Heart left ventricle (tissue), 16 donors: Measurements from ENCODE around the gene VPS4B. TPM values are rescaled to one million over a fixed set of nuclear protein-coding genes. Genes with fewer than 3 reads are reported as not detected.

Experiments
- ATAC-seq, 4 donors: fragments of 200-7000 bp; cut with Tn5 transposase; one replicate each; pipeline ENCODE4 v1.9.1; 2020 to 2022; ENCODE audit warnings: moderate library complexity in 4 of 4, mild to moderate bottlenecking in 3 of 4, moderate number of reproducible peaks in 1 of 4
- DNase-seq, 5 donors: peaks; one replicate each; pipeline ENCODE4 v3.0.0-alpha.2; 2020
- H3K27ac ChIP-seq, 12 donors: fragments of 200-600 bp; sonication (generic) in 4 of 12; one replicate each; pipeline versions ENCODE4 v1.5.0 to v1.8.0; 2016 to 2022; ENCODE audit warnings: mild to moderate bottlenecking in 2 of 12
- H3K27me3 ChIP-seq, 9 donors: fragments of 200-600 bp; sonication (generic) in 2 of 9; one replicate each; pipeline versions ENCODE4 v1.5.1 to v1.8.0; 2016 to 2022; ENCODE audit warnings: mild to moderate bottlenecking in 3 of 9
- H3K36me3 ChIP-seq, 9 donors: fragments of 200-600 bp; sonication (generic) in 2 of 9; one replicate each; pipeline versions ENCODE4 v1.5.0 to v1.8.0; 2018 to 2022; ENCODE audit warnings: mild to moderate bottlenecking in 2 of 9
- H3K4me1 ChIP-seq, 12 donors: fragments of 200-600 bp; sonication (generic) in 4 of 12; one replicate each; pipeline versions ENCODE4 v1.5.0 to v1.8.0; 2016 to 2022; ENCODE audit warnings: mild to moderate bottlenecking in 3 of 12
- H3K4me3 ChIP-seq, 12 donors: fragments of 200-600 bp; sonication (generic) in 4 of 12; one replicate each; pipeline versions ENCODE4 v1.5.0 to v1.8.0; 2017 to 2022; ENCODE audit warnings: mild to moderate bottlenecking in 9 of 12, moderate library complexity in 4 of 12
- H3K9me3 ChIP-seq, 12 donors: fragments of 200-600 bp; sonication (generic) in 4 of 12; one replicate each; pipeline versions ENCODE4 v1.5.0 to v1.8.0; 2016 to 2022; ENCODE audit warnings: mild to moderate bottlenecking in 1 of 12
- POLR2A ChIP-seq, 2 donors: fragments of 450-650 bp; IDR thresholded peaks; one replicate each; pipeline ENCODE4 v1.6.1; 2017; ENCODE audit warnings: antibody characterized with exemption in 2 of 2, mild to moderate bottlenecking in 2 of 2, moderate library complexity in 2 of 2
- WGBS, 4 donors: extraction: QIAGEN DNeasy Blood & Tissue Kit in 2 of 4; methylation state at CpG; one replicate each; pipeline versions ENCODE4 v1.1.5 to v1.1.7; 2013 to 2018; 5-methylcytosine and 5-hydroxymethylcytosine counted together
- intact Hi-C, 10 donors: fragments of 100-400 bp; cut with DNase I; formaldehyde crosslinking; loops; one replicate each; pipeline versions ENCODE4 v1.11.1 to v1.14.2; 2022
- polyA plus RNA-seq, 2 donors: library from polyadenylated mRNA; stranded (reverse); fragments of 200-250 nt; gene quantifications; one replicate each; pipeline ENCODE4 v1.2.3, GENCODE V29; 2013
- total RNA-seq, 9 donors: library from RNA; depleted of rRNA in 2 of 9; stranded (reverse); fragments of >200 nt in 2 of 9; fragmentation: NEBNext Ultra II Directional in 3 of 9; extraction: Animal tissue kit (Norgen Biotek cat#: 25700) in 3 of 9; gene quantifications; one replicate each; pipeline versions ENCODE4 v1.1.0 to v1.2.4, GENCODE V29; 2016 to 2023
- TF ChIP-seq, protein P1 (sequence below), 12 donors: fragments of 200-600 bp; sonication (generic) in 4 of 12; IDR thresholded peaks; one replicate each; pipeline versions ENCODE4 v1.5.0 to v1.8.0; 2018 to 2022; ENCODE audit warnings: antibody characterized with exemption in 12 of 12, mild to moderate bottlenecking in 5 of 12
- donor health status: ischemic (EF 13 %, LVEDD 7.1; RV severe dilation, severe dysfunction).
- donor health status: healthy with polysubstance abuse.
- donor health status: DM: no; HTN: yes; CAD: no.
- donor health status: DM: no; HTN: no; CAD: no.
- donor health status: ischemic (EF 25% LVEDD 6.9; RV normal size, moderate dysfunction).
- donor health status: ischemic (EF 25% LVEDD 5.7; RV mildly dilated, moderate dysfunction).
- donor health status: healthy.
- donor health status: DM: yes; HTN: yes; CAD: no.
- donor health status: ischemic (EF 35%, LVEDD 5.7; RV mildly dilated, moderate dysfunction).
- donor health status: nonischemic (EF 11% LVEDD 7.7; RV severe dilation, severe dysfunction).
- donor health status: DM: yes; HTN: yes; CAD: no.
- donor health status: PGD.
- donor health status: ischemic (EF 29% LVEDD 5.4; RV normal size, mild dysfunction).
- donor health status: nonischemic (EF 23%, LVEDD 6.1; RV moderate dilation, normal function).

VPS4B gene
- total and polyA plus RNA-seq, 11 donors, result 4.2 to 40.0 (median 18.7) TPM

DNA sequence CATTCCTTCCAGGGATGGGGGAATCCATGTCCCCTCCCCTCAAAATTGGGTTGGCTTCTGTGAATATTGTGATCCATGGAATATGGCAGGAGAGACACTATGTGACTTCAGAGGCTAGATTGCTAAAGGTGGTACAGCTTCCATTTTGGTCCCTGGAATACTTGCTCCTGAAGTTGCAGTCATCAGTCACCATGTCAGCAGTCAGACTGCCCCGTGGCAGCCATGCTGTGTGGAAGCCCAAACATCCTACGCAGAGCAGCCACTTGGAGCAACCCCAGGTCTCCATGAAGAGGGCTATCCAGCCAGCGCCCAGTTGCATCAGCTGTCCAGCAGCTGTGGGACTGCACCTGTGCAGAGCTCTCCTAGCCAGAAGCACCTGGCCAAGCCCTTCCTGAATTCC, 39.4 kb downstream of the VPS4B start:
- DNase-seq (no peak), ATAC-seq (no peak)
- Histone ChIP-seq H3K4me3 (no peak overlapping the region), H3K4me1 (peaks cover 0 to 10% (median 0%) of the 10 kb centered on the region in 12 donors), H3K9me3 (peaks cover 0 to 8% (median 0%) of the 10 kb centered on the region in 12 donors), H3K36me3 (peaks cover 0 to 36% (median 7%) of the 10 kb centered on the region in 9 donors), H3K27me3 (no peaks in the 10 kb centered on the region), H3K27ac (no peak overlapping the region)
- intact Hi-C loops, result no loop called here
- WGBS, 4 donors, result 66 to 97% (median 86%) methylated on average over 2 to 3 of the region's 3 CpGs
- TF ChIP-seq POLR2A (IDR thresholded peaks at IDR 0.05), result no peak
- TF ChIP-seq, protein P1, sequence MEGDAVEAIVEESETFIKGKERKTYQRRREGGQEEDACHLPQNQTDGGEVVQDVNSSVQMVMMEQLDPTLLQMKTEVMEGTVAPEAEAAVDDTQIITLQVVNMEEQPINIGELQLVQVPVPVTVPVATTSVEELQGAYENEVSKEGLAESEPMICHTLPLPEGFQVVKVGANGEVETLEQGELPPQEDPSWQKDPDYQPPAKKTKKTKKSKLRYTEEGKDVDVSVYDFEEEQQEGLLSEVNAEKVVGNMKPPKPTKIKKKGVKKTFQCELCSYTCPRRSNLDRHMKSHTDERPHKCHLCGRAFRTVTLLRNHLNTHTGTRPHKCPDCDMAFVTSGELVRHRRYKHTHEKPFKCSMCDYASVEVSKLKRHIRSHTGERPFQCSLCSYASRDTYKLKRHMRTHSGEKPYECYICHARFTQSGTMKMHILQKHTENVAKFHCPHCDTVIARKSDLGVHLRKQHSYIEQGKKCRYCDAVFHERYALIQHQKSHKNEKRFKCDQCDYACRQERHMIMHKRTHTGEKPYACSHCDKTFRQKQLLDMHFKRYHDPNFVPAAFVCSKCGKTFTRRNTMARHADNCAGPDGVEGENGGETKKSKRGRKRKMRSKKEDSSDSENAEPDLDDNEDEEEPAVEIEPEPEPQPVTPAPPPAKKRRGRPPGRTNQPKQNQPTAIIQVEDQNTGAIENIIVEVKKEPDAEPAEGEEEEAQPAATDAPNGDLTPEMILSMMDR (IDR thresholded peaks at IDR 0.05), result no peak

DNA sequence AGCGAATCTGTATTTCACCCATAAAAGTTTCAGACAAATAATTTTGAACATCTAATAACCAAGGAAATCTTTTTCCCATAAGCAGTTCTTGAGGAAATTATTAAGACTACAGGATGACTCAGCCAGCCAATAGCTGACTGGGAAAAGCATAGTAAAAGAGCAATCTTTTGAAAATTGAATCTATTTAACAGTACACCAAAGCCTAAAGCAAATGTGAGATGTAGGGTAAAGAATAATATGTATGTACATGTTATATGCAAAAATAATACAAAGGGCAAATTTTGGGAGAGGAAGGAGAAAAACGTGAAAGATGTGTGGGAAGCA, 42.7 kb downstream of the VPS4B start:
- no peak for DNase-seq
- intact Hi-C loops, result no loop called here
- ATAC-seq, result no peak
- H3K27me3 ChIP-seq, result no peaks in the 10 kb centered on the region
- TF ChIP-seq POLR2A (IDR thresholded peaks at IDR 0.05), result no peak
- peak overlapping the region in 1 of 12 donors; percentile 19 for H3K27ac ChIP-seq
- H3K36me3 ChIP-seq, result peaks cover 0 to 18% (median 3%) of the 10 kb centered on the region in 9 donors
- WGBS, 4 donors, result 73 to 85% (median 78%) methylated on average over 2 of the region's 2 CpGs
- peaks cover 0 to 10% (median 0%) of the 10 kb centered on the region in 12 donors for H3K4me1 ChIP-seq
- H3K9me3 ChIP-seq, result peaks cover 0 to 21% (median 5%) of the 10 kb centered on the region in 12 donors
- no peak overlapping the region for H3K4me3 ChIP-seq

DNA sequence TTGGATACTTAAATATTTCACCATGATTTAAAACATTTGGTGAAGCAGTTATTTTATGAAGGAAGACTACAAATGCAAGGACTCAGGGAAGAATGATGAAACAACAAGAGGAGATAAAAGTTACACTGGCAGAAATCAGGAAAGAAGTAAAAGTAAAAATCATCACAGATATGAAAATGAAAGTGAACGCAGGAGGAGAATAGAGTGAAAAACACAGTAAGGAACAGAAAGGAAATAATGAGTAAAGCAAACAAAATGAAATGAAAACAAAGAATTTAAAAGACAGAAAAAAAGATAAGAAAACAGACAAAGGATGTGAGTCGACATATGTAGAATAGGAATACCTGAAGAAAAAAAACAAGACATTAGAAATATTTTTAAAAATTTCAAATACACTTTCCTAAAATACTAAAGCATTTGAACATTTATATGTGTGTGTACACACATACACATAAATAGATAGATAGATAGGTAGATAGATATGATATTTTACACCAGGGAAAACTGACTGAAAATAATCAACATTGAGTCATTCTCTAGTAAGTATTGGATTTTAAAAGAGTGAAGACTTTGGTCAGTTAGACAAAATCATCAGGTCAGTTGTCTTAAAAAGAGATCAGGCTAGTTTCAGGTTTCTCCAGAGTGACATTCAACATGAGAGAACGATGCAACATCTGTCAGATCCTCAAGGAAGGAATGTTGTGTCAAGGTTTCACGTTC, 43.2 kb downstream of the VPS4B start:
- H3K27me3 ChIP-seq, result no peaks in the 10 kb centered on the region
- 70 to 82% (median 78%) methylated on average over 4 of the region's 4 CpGs for WGBS, 4 donors
- no peak overlapping the region for H3K4me3 ChIP-seq
- DNase-seq, result no peak
- intact Hi-C loops, result no loop called here
- H3K27ac ChIP-seq, result peak overlapping the region in 1 of 12 donors; percentile 19
- no peak for TF ChIP-seq POLR2A (IDR thresholded peaks at IDR 0.05)
- TF ChIP-seq, protein P1 (IDR thresholded peaks at IDR 0.05), result no peak
- peaks cover 0 to 18% (median 2%) of the 10 kb centered on the region in 9 donors for H3K36me3 ChIP-seq
- peaks cover 0 to 21% (median 5%) of the 10 kb centered on the region in 12 donors for H3K9me3 ChIP-seq
- ATAC-seq, result no peak
- peaks cover 0 to 10% (median 0%) of the 10 kb centered on the region in 12 donors for H3K4me1 ChIP-seq

DNA sequence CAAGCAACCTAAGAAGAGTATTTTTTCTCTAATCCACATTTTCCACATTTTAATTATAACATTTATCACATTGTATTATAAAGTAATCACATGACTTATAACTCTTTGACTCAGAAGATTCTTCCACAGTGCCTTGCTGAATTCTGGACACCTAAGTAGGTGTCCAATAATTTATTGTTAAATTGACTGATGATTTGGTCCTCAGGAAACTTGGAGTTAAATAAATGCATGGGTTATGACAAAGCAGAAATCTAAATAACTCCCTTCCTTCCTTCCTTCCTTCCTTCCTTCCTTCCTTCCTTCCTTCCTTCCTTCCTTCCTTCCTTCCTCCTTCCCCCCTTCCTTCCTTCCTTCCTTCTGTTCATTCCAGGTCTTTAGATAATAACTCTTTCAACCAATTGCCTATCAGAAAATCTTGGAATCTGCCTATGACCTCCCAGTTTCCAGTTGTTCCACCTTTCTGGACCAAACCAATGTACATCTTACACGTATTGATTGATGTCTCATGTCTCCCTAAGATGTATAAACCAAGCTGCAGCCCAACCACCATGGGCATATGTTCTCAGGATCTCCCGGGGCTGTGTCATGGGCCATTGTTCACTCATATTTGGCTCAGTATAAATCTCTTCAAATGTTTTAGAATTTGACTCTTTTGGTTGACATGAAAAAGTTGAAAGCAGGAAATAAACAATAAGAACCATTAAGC, 44.8 kb downstream of the VPS4B start:
- H3K9me3 ChIP-seq, result peaks cover 0 to 14% (median 3%) of the 10 kb centered on the region in 12 donors
- intact Hi-C loops, result no loop called here
- H3K27ac ChIP-seq, result no peak overlapping the region
- H3K36me3 ChIP-seq, result peaks cover 0 to 3% (median 0%) of the 10 kb centered on the region in 9 donors
- TF ChIP-seq, protein P1 (IDR thresholded peaks at IDR 0.05), result no peak
- no peak for TF ChIP-seq POLR2A (IDR thresholded peaks at IDR 0.05)
- no peak for ATAC-seq
- 72 to 82% (median 76%) methylated on average over 2 of the region's 2 CpGs for WGBS, 4 donors
- H3K4me3 ChIP-seq, result no peak overlapping the region
- DNase-seq, result no peak
- peaks cover 0 to 10% (median 0%) of the 10 kb centered on the region in 12 donors for H3K4me1 ChIP-seq
- H3K27me3 ChIP-seq, result no peaks in the 10 kb centered on the region
